ENCODE results near the gene PDZRN3.

- TF ChIP-seq, protein P1, sequence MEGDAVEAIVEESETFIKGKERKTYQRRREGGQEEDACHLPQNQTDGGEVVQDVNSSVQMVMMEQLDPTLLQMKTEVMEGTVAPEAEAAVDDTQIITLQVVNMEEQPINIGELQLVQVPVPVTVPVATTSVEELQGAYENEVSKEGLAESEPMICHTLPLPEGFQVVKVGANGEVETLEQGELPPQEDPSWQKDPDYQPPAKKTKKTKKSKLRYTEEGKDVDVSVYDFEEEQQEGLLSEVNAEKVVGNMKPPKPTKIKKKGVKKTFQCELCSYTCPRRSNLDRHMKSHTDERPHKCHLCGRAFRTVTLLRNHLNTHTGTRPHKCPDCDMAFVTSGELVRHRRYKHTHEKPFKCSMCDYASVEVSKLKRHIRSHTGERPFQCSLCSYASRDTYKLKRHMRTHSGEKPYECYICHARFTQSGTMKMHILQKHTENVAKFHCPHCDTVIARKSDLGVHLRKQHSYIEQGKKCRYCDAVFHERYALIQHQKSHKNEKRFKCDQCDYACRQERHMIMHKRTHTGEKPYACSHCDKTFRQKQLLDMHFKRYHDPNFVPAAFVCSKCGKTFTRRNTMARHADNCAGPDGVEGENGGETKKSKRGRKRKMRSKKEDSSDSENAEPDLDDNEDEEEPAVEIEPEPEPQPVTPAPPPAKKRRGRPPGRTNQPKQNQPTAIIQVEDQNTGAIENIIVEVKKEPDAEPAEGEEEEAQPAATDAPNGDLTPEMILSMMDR (IDR thresholded peaks at IDR 0.05): no peak
- TF ChIP-seq POLR2A (IDR thresholded peaks at IDR 0.05): no peak
These were observed 131.0 kb downstream of the PDZRN3 start for GRCh38 chr3:73493543-73494308.
